Right atrium auricular region (tissue), 2 donors: ENCODE measurements around the gene CPED1. TPM values are rescaled to one million over a fixed set of nuclear protein-coding genes. Genes with fewer than 3 reads are reported as not detected.

ENCODE experiments used
- DNase-seq: peaks from one replicate; pipeline ENCODE4 v3.0.0-alpha.2; 2019; ENCODE audit warnings: low spot score
- H3K27ac ChIP-seq, 2 donors: fragments of 200-600 bp; sonication (generic); 1 replicate in 1 of 2; 2 replicates in 1 of 2; pipeline ENCODE4 v1.5.1; 2016 to 2019
- H3K27me3 ChIP-seq, 2 donors: fragments of 200-600 bp; sonication (generic); one replicate each; pipeline versions ENCODE4 v1.5.1 to v1.6.0; 2017 to 2019
- H3K36me3 ChIP-seq: fragments of 200-600 bp; sonication (generic); one replicate; pipeline ENCODE4 v1.5.1; 2016
- H3K4me1 ChIP-seq, 2 donors: fragments of 200-600 bp; sonication (generic); one replicate each; pipeline versions ENCODE4 v1.5.1 to v1.6.0; 2017 to 2019
- H3K4me3 ChIP-seq, 2 donors: fragments of 200-600 bp; sonication (generic); 1 replicate in 1 of 2; 2 replicates in 1 of 2; pipeline ENCODE4 v1.5.1; 2017 to 2019; ENCODE audit warnings: mild to moderate bottlenecking in 1 of 2, moderate library complexity in 1 of 2
- H3K9me3 ChIP-seq, 2 donors: fragments of 200-600 bp; sonication (generic); one replicate each; pipeline ENCODE4 v1.5.1; 2019
- total RNA-seq, 2 donors: library from RNA; depleted of rRNA; stranded (reverse); fragments of >200 nt; gene quantifications; one replicate each; pipeline ENCODE4 v1.1.0, GENCODE V29; 2016
- TF ChIP-seq, protein P1 (sequence below), 2 donors: fragments of 200-600 bp; sonication (generic); IDR thresholded peaks; one replicate each; pipeline ENCODE4 v1.5.1; 2019; ENCODE audit warnings: antibody characterized with exemption in 2 of 2

Gene CPED1
- total RNA-seq, 2 donors from 2014 or later = 13.8 to 19.0 TPM

DNA sequence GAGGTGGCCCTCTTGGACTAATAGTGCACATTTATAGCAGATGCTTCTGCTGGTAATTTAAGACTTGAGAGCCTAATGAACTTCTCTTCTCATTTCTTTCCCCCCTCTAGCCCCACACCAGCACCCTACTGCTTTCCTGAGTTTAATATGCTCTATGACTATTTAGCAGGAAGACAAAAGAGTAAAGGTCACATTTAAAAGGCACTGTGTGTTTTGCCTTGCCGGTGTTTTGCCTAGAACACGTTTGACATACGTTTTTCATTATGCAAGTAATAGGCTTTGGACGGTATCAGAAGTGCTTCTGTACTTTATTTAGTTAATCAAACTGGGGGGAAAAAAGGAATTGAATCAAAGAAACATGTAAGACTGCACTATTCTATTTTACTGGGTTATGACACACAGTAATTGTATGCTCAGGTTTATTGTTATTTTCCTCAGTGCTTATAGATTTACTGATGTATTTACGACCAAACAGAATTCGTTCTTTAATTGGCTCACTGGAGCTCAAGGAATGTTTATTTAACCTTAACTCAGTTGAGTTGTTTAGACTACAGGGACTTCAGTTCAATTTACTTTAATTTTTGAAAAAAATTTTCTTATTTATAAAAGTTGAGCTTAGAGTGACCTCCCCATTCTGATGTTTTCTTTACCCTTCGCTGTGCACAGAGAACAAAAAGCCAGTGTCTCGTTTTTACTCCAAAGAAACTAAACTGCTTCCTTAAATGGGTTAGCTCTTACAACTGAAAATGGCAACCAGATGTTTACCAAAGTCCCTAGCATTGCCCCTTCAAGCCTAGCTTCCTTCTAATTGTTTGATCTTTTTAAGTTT is 35.4 kb downstream of the CPED1 start:
- Histone ChIP-seq H3K4me3 (no peak overlapping the region), H3K27ac (peak overlapping the region; percentile 61 to 78), H3K36me3 (no peaks in the 10 kb centered on the region), H3K27me3 (no peaks in the 10 kb centered on the region), H3K9me3 (no peaks in the 10 kb centered on the region), H3K4me1 (peaks cover 0 to 58% of the 10 kb centered on the region in 2 donors)
- TF ChIP-seq, protein P1, sequence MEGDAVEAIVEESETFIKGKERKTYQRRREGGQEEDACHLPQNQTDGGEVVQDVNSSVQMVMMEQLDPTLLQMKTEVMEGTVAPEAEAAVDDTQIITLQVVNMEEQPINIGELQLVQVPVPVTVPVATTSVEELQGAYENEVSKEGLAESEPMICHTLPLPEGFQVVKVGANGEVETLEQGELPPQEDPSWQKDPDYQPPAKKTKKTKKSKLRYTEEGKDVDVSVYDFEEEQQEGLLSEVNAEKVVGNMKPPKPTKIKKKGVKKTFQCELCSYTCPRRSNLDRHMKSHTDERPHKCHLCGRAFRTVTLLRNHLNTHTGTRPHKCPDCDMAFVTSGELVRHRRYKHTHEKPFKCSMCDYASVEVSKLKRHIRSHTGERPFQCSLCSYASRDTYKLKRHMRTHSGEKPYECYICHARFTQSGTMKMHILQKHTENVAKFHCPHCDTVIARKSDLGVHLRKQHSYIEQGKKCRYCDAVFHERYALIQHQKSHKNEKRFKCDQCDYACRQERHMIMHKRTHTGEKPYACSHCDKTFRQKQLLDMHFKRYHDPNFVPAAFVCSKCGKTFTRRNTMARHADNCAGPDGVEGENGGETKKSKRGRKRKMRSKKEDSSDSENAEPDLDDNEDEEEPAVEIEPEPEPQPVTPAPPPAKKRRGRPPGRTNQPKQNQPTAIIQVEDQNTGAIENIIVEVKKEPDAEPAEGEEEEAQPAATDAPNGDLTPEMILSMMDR (IDR thresholded peaks at IDR 0.05) = no peak
- DNase-seq = no peak

DNA sequence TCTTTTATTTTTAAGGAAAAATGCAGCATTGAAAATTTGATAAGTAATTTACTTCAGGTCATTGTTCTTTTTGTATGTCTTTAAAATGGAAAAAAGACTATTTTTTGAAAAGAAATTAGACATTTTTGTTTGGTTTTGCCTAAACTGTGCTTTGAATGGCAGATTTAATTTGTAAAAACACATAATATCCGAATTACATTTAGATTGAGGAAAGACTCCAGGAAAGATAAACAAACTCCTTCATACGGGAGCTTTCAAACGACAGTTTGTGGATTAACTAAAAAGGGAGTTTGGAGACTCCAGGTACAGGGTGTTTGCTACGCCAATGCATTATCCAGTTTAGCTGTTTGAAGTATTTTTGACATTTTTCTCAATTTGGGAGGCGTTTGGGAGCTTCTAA is 36.1 kb downstream of the CPED1 start:
- DNase-seq = no peak
- Histone ChIP-seq H3K4me1 (peaks cover 0 to 57% of the 10 kb centered on the region in 2 donors), H3K27me3 (no peaks in the 10 kb centered on the region), H3K36me3 (no peaks in the 10 kb centered on the region), H3K27ac (peak overlapping the region; percentile 61 to 78), H3K9me3 (no peaks in the 10 kb centered on the region), H3K4me3 (no peak overlapping the region)
- TF ChIP-seq, protein P1 (IDR thresholded peaks at IDR 0.05) = no peak

DNA sequence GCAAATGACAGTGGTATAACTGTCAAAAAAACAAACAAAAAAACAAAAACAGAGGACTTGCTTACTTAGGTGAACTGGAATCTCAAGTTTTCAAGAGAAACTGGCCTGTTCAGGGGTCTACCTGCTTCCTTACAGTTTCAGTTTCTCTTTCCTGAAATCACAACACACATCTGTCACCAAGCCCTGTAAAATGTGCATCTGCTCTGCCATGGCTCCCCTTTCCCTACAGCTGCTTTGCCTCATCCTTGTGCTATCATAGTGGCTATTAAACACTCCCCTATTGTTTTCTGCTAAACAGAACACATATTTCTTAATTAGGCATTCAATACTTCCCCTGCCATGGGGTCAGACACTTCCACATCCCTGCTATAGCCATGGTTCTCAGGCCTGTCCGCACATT is 37.6 kb downstream of the CPED1 start:
- no peak overlapping the region for H3K4me3 ChIP-seq
- H3K36me3 ChIP-seq = no peaks in the 10 kb centered on the region
- TF ChIP-seq, protein P1 (IDR thresholded peaks at IDR 0.05) = no peak
- H3K27me3 ChIP-seq = no peaks in the 10 kb centered on the region
- no peaks in the 10 kb centered on the region for H3K9me3 ChIP-seq
- H3K4me1 ChIP-seq = peaks cover 0 to 49% of the 10 kb centered on the region in 2 donors
- DNase-seq = no peak
- peak overlapping the region in 1 of 2 donors; percentile 78 for H3K27ac ChIP-seq

DNA sequence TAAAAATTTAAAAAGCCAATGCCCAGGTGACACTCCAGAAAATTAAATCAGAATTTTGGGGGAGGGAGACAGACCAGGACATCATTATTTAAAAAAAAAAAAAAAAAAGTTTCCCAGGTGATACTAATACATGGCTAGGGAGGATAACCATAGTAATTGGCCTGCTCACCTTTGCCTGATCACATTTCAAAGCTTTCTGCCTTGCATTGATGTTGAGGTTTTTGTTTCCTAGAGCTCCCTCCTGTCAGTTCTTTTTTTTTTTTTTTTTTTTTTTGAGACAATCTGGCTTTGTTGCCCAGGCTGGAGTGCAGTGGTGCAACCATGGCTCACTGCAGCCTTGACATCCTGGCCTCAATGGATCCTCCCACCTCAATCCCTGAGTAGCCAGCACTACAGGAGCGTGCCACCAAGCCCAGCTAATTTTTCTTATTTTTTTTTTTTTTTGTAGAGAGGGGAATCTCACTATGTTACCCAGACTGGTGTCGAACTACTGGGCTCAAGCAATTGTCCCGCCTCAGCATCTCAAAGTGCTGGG is 38.1 kb downstream of the CPED1 start:
- no peak for DNase-seq
- Histone ChIP-seq H3K4me3 (no peak overlapping the region), H3K27me3 (no peaks in the 10 kb centered on the region), H3K36me3 (no peaks in the 10 kb centered on the region), H3K9me3 (no peaks in the 10 kb centered on the region), H3K4me1 (peaks cover 0 to 49% of the 10 kb centered on the region in 2 donors), H3K27ac (peak overlapping the region in 1 of 2 donors; percentile 78)
- TF ChIP-seq, protein P1 (IDR thresholded peaks at IDR 0.05) = no peak

DNA sequence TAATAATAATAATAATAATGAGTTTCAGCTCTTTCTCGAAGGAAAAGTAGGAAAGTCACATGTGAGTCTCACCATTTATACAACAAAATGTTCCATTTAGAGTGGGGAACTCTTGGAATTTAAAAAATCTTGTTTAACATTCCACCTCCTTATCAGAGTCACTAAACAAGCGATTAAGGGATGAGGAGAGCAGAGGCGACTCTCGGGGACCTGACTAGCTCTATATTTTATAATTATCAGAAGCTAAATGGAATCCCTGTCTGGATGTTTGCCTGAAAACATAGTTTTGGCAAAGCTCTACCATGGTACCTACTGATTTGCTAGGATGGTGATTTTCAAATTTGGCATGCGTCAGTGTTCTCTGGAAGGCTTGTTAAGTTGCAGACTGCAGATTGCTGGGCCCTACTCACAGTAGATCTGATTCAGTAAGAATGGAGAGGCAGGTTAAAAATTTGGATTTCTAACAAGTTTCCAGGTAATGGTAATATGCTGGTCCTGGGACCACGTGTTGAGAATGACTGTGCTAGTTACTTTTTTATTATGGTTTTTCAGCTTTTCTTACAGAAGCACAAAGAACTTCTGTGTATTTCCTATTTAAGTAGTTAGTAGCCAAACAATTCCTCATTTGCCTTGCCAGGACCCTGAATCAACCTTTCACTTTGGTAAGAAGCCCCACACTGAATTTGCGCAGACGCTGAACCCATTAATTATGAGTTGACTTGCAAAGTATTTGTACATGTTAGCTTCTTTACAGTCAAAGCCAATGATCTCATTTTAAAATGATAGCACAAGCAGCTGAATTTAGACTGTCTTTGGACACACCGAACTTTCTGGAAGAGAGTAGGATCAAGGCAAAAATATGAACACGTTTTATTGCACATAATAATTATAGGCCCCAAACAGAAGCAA is 39.5 kb downstream of the CPED1 start:
- Histone ChIP-seq H3K36me3 (no peaks in the 10 kb centered on the region), H3K27ac (peak overlapping the region; percentile 37 to 78), H3K4me1 (peaks cover 0 to 47% of the 10 kb centered on the region in 2 donors), H3K27me3 (no peaks in the 10 kb centered on the region), H3K4me3 (no peak overlapping the region), H3K9me3 (no peaks in the 10 kb centered on the region)
- TF ChIP-seq, protein P1 (IDR thresholded peaks at IDR 0.05) = no peak
- no peak for DNase-seq
